ENCODE data around the gene CHRNA3.

The CHRNA3 gene

DNA sequence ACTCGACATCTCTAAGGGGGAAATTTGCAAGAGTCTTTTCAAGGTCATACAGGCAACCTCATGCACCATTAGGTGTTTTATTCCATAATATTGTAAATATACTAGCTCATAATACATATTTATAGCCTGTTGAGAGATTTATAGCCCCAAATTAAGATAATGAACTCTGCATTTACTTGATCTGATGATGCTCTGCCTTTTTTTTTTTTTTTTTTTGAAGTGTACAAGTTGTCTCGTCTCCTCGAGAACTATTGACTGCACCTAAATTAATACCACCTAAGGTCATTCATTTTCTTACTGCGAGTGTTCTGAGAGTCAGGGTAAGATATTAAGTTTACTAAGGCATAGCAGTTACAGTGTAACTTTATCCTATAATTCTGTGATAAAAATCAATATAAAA lies 49.4 kb downstream of the CHRNA3 start:
- no peaks in the 10 kb centered on the region for H4K20me1 ChIP-seq (ENCODE audit: low read depth, low read length)
- no peak overlapping the region for H2AFZ ChIP-seq (ENCODE audit: low read depth, low read length, severe bottlenecking)
- no peak overlapping the region for H3K27ac ChIP-seq (ENCODE audit: low read depth, low read length)
- H3K79me2 ChIP-seq (ENCODE audit: insufficient read depth, low read length), result no peaks in the 10 kb centered on the region
- no peaks in the 10 kb centered on the region for H3K36me3 ChIP-seq (ENCODE audit: low read length)
- no peaks in the 10 kb centered on the region for H3K9me2 ChIP-seq (replicated peaks; ENCODE audit: insufficient read depth, low read length)
- H3K9me3 ChIP-seq (ENCODE audit: insufficient read depth, low read length), result no peaks in the 10 kb centered on the region
- no peaks in the 10 kb centered on the region for H3F3A ChIP-seq (ENCODE audit: insufficient read depth)
- H3K4me3 ChIP-seq (ENCODE audit: insufficient read depth, low read length, poor library complexity, severe bottlenecking), result no peak overlapping the region
- no peak overlapping the region for H3K9ac ChIP-seq (ENCODE audit: low read length)
- TF ChIP-seq EZH2phosphoT487 (conservative IDR thresholded peaks at IDR 0.05; ENCODE audit: low read length) (no peak), CTCF (IDR thresholded peaks at IDR 0.05; ENCODE audit: insufficient read depth, low read length, poor library complexity, severe bottlenecking) (no peak)
- no peaks in the 10 kb centered on the region for H3K27me3 ChIP-seq (ENCODE audit: low read length)
- H3K4me2 ChIP-seq (ENCODE audit: low read depth, low read length, poor library complexity, severe bottlenecking), result no peak overlapping the region

DNA sequence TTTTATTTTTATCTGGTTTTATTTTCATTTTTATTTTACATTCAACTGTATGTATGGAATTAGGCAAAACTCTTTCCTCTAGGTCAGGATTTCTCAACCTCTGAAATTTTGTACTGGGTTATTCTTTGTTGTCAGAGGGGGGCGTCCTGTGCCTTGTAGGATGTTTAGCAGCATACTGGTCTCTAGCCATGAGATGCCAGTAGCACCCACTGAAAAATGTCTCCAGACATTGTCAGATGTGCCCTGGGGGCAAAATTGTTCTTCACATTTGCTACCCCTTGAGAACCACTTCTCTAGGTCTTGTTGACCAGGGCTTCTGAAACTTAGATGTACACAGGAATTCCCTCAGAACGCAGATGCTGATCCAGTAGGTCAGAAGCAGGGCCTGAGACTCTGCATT lies 50.1 kb downstream of the CHRNA3 start:
- Histone ChIP-seq H2AFZ (ENCODE audit: low read depth, low read length, severe bottlenecking) (no peak overlapping the region), H3K9me3 (ENCODE audit: insufficient read depth, low read length) (no peaks in the 10 kb centered on the region), H4K20me1 (ENCODE audit: low read depth, low read length) (no peaks in the 10 kb centered on the region), H3K9me2 (replicated peaks; ENCODE audit: insufficient read depth, low read length) (no peaks in the 10 kb centered on the region), H3K4me2 (ENCODE audit: low read depth, low read length, poor library complexity, severe bottlenecking) (no peak overlapping the region), H3F3A (ENCODE audit: insufficient read depth) (no peaks in the 10 kb centered on the region), H3K27me3 (ENCODE audit: low read length) (no peaks in the 10 kb centered on the region), H3K27ac (ENCODE audit: low read depth, low read length) (no peak overlapping the region), H3K4me3 (ENCODE audit: insufficient read depth, low read length, poor library complexity, severe bottlenecking) (no peak overlapping the region), H3K9ac (ENCODE audit: low read length) (no peak overlapping the region), H3K79me2 (ENCODE audit: insufficient read depth, low read length) (no peaks in the 10 kb centered on the region), H3K36me3 (ENCODE audit: low read length) (no peaks in the 10 kb centered on the region)
- TF ChIP-seq EZH2phosphoT487 (conservative IDR thresholded peaks at IDR 0.05; ENCODE audit: low read length), result no peak
- TF ChIP-seq CTCF (IDR thresholded peaks at IDR 0.05; ENCODE audit: insufficient read depth, low read length, poor library complexity, severe bottlenecking), result no peak

DNA sequence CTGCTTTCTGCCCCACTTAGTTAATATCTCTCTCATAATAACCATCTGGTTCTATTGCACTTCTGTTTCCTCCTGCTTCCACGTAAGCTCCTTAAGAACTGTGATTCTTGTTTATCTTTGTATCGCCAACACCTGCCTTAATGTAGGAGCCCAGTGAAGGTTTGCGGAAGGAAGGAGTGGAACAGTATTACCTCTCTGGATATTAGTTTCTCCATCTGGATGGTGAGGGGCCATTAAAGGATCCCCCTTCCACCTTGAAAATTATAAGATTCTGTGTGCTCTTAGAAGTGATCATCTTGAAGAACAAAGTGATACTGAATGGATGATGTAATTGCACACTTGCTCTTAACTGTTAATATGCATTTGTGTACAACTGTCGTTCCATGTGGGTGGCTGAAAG lies 53.3 kb downstream of the CHRNA3 start:
- H3K36me3 ChIP-seq (ENCODE audit: low read length), result no peaks in the 10 kb centered on the region
- no peaks in the 10 kb centered on the region for H3K9me3 ChIP-seq (ENCODE audit: insufficient read depth, low read length)
- H3K27me3 ChIP-seq (ENCODE audit: low read length), result no peaks in the 10 kb centered on the region
- H3K27ac ChIP-seq (ENCODE audit: low read depth, low read length), result no peak overlapping the region
- no peak overlapping the region for H3K9ac ChIP-seq (ENCODE audit: low read length)
- TF ChIP-seq CTCF (IDR thresholded peaks at IDR 0.05; ENCODE audit: insufficient read depth, low read length, poor library complexity, severe bottlenecking) (no peak), EZH2phosphoT487 (conservative IDR thresholded peaks at IDR 0.05; ENCODE audit: low read length) (no peak)
- no peaks in the 10 kb centered on the region for H3K9me2 ChIP-seq (replicated peaks; ENCODE audit: insufficient read depth, low read length)
- no peak overlapping the region for H3K4me3 ChIP-seq (ENCODE audit: insufficient read depth, low read length, poor library complexity, severe bottlenecking)
- H2AFZ ChIP-seq (ENCODE audit: low read depth, low read length, severe bottlenecking), result no peak overlapping the region
- no peaks in the 10 kb centered on the region for H4K20me1 ChIP-seq (ENCODE audit: low read depth, low read length)
- no peak overlapping the region for H3K4me2 ChIP-seq (ENCODE audit: low read depth, low read length, poor library complexity, severe bottlenecking)
- no peaks in the 10 kb centered on the region for H3F3A ChIP-seq (ENCODE audit: insufficient read depth)
- no peaks in the 10 kb centered on the region for H3K79me2 ChIP-seq (ENCODE audit: insufficient read depth, low read length)
